OCI-LY3 (cell line): ENCODE data around the gene HDHD2.

Experiments
- H2AFZ ChIP-seq: fragments of 200-600, 300-600 bp; shearing (Covaris generic); 2 replicates; pipeline ENCODE4 v1.6.0; 2014; ENCODE audit warnings: antibody characterized with exemption, low read depth, low read length
- H3K27ac ChIP-seq: fragments of 200-600, 300-600 bp; sonication (generic); 2 replicates; pipeline ENCODE4 v1.5.1; 2014; ENCODE audit warnings: mild to moderate bottlenecking, low read length, moderate library complexity, mixed read lengths
- H3K27me3 ChIP-seq: fragments of 200-600, 300-600 bp; sonication (generic); 2 replicates; pipeline ENCODE4 v1.6.1; 2014; ENCODE audit warnings: low read depth, low read length, mixed read lengths
- H3K36me3 ChIP-seq: fragments of 200-600, 300-600 bp; sonication (generic); replicated peaks from 2 replicates; pipeline ENCODE3; 2014; ENCODE audit warnings: low read depth, low read length, mixed read lengths
- H3K4me1 ChIP-seq: fragments of 300-600, 200-600 bp; sonication (generic); 2 replicates; pipeline ENCODE4 v1.6.1; 2014; ENCODE audit warnings: low read length, mixed read lengths
- H3K4me2 ChIP-seq: fragments of 200-600, 300-600 bp; sonication (generic); 2 replicates; pipeline ENCODE4 v1.6.1; 2014; ENCODE audit warnings: low read length, mixed read lengths
- H3K4me3 ChIP-seq: fragments of 300-600, 200-600 bp; sonication (generic); 2 replicates; pipeline ENCODE4 v1.5.1; 2014; ENCODE audit warnings: antibody characterized with exemption, mild to moderate bottlenecking, low read length, moderate library complexity
- H3K79me2 ChIP-seq: fragments of 300-600, 200-600 bp; shearing (Covaris generic); 2 replicates; pipeline ENCODE4 v1.6.1; 2014; ENCODE audit warnings: mild to moderate bottlenecking, low read length, mixed read lengths
- H3K9ac ChIP-seq: fragments of 300-600, 200-600 bp; shearing (Covaris generic); 2 replicates; pipeline ENCODE4 v1.6.0; 2014; ENCODE audit warnings: mild to moderate bottlenecking, low read length, moderate library complexity
- H3K9me3 ChIP-seq: fragments of 200-600, 300-600 bp; shearing (Covaris generic); 2 replicates; pipeline ENCODE4 v1.6.1; 2014; ENCODE audit warnings: low read length, mixed read lengths; ENCODE audit not compliant: insufficient read depth
- H4K20me1 ChIP-seq: fragments of 200-600, 300-600 bp; sonication (generic); 2 replicates; pipeline ENCODE4 v1.6.1; 2016; ENCODE audit warnings: low read length, mixed read lengths; ENCODE audit not compliant: insufficient read depth
- CTCF ChIP-seq: fragments of 200-600, 300-600 bp; sonication (generic); IDR thresholded peaks from 2 replicates; pipeline ENCODE4 v1.5.1; 2014; ENCODE audit warnings: antibody characterized with exemption, low read length, low read depth
- EZH2phosphoT487 ChIP-seq: fragments of 200-600 bp; shearing (Covaris generic); IDR thresholded peaks from 2 replicates; pipeline ENCODE4 v1.6.1; 2018; ENCODE audit warnings: antibody characterized with exemption, mixed run types, low read depth

HDHD2 gene

GRCh38 chr18:47108998-47109405, 41.3 kb downstream of the HDHD2 start:
- Histone ChIP-seq H3K79me2 (no peaks in the 10 kb centered on the region), H3K27me3 (no peaks in the 10 kb centered on the region), H3K4me1 (no peaks in the 10 kb centered on the region), H3K9me3 (no peaks in the 10 kb centered on the region), H4K20me1 (no peaks in the 10 kb centered on the region; the same call in 1 of the 2 replicates), H2AFZ (no peak overlapping the region), H3K27ac (no peak overlapping the region), H3K4me2 (no peak overlapping the region), H3K4me3 (no peak overlapping the region), H3K36me3 (peaks cover 69% of the 10 kb centered on the region), H3K9ac (no peak overlapping the region)
- TF ChIP-seq CTCF (no peak), EZH2phosphoT487 (no peak)

DNA sequence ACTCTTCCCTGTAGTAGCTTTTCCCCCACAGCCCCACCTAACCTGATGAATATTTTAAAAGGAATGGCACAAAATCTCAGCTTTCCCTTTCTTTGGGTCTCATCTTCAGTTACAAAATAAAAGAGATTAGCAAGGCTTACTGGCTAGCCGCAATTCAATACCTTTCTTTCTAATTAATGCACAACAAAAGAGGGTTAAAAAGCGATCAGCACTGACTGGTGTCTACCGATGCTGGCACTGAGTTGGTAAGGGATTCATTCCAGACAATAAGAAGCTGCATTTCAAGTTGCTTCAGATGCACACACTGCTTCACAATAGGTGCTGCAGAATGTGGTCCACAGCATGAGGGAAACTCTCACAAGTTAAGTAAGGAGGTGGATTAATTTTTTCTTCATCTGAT, 41.9 kb downstream of the HDHD2 start:
- Histone ChIP-seq H2AFZ (no peak overlapping the region), H3K9ac (no peak overlapping the region), H3K27me3 (no peaks in the 10 kb centered on the region), H3K9me3 (no peaks in the 10 kb centered on the region), H3K4me3 (no peak overlapping the region), H3K79me2 (no peaks in the 10 kb centered on the region), H3K36me3 (peaks cover 65% of the 10 kb centered on the region), H4K20me1 (no peaks in the 10 kb centered on the region; the same call in 1 of the 2 replicates), H3K4me2 (no peak overlapping the region), H3K4me1 (no peaks in the 10 kb centered on the region), H3K27ac (no peak overlapping the region)
- TF ChIP-seq CTCF (no peak), EZH2phosphoT487 (no peak)

- H2AFZ ChIP-seq, result no peak overlapping the region
- no peak overlapping the region for H3K9ac ChIP-seq
- peaks cover 3% of the 10 kb centered on the region for H3K4me1 ChIP-seq
- no peaks in the 10 kb centered on the region for H3K27me3 ChIP-seq
- no peak for TF ChIP-seq EZH2phosphoT487
- TF ChIP-seq CTCF, result peak; percentile 94
- H3K4me2 ChIP-seq, result no peak overlapping the region
- H3K4me3 ChIP-seq, result no peak overlapping the region
- H3K9me3 ChIP-seq, result no peaks in the 10 kb centered on the region
- no peak overlapping the region for H3K27ac ChIP-seq
- H3K36me3 ChIP-seq, result peaks cover 13% of the 10 kb centered on the region
- no peaks in the 10 kb centered on the region for H4K20me1 ChIP-seq
- H3K79me2 ChIP-seq, result no peaks in the 10 kb centered on the region
These were observed 50.0 kb downstream of the HDHD2 start for GRCh38 chr18:47100212-47100831.

- Histone ChIP-seq H3K4me3 (no peak overlapping the region), H3K9me3 (no peaks in the 10 kb centered on the region)
These were observed 54.5 kb downstream of the HDHD2 start for GRCh38 chr18:47095810-47096209.

More at GRCh38 chr18:47095810-47096209, 54.5 kb downstream of the HDHD2 start:
- no peaks in the 10 kb centered on the region for H3K36me3 ChIP-seq
- no peak overlapping the region for H2AFZ ChIP-seq
- no peak overlapping the region for H3K4me2 ChIP-seq
- H3K27ac ChIP-seq, result no peak overlapping the region
- no peaks in the 10 kb centered on the region for H4K20me1 ChIP-seq
- no peaks in the 10 kb centered on the region for H3K79me2 ChIP-seq
- TF ChIP-seq CTCF (no peak), EZH2phosphoT487 (no peak)
- H3K9ac ChIP-seq, result no peak overlapping the region
- H3K27me3 ChIP-seq, result no peaks in the 10 kb centered on the region
- H3K4me1 ChIP-seq, result peaks cover 18% of the 10 kb centered on the region
